Activated T-helper 1 cell treated with anti-CD3 and anti-CD28 coated beads, Interleukin-12 subunit alpha, Interleukin-12 subunit beta, Interleukin-2, Interleukin-4 antibody, amounts not matched to agents 30 ng/mL and 10 ng/mL and 1 ng/mL, durations not matched to agents 14 hours and 24 hours and 36 hours (primary cell): ENCODE results near the gene PCAT6. TPM values are rescaled to one million over a fixed set of nuclear protein-coding genes. Genes with fewer than 3 reads are reported as not detected.
"Not testable (repeated sequence)": the region's sequence is repeated elsewhere in the genome, so short reads cannot be mapped to it uniquely, and the experiment has no call there.

Experiments
- DNase-seq: peaks from one replicate; pipeline ENCODE4 v3.0.0; 2021; ENCODE audit warnings: low spot score
- H3K27ac Mint-ChIP-seq: one replicate; pipeline ENCODE4 v1.8.0; 2021; ENCODE audit warnings: mild to moderate bottlenecking, mixed read lengths
- H3K27me3 Mint-ChIP-seq: one replicate; pipeline ENCODE4 v1.8.0; 2022; ENCODE audit warnings: mild to moderate bottlenecking, moderate library complexity, mixed read lengths; ENCODE audit not compliant: insufficient read depth
- H3K36me3 Mint-ChIP-seq: one replicate; pipeline ENCODE4 v1.8.0; 2021; ENCODE audit warnings: low read depth, mixed read lengths
- H3K4me1 Mint-ChIP-seq: one replicate; pipeline ENCODE4 v1.8.0; 2021; ENCODE audit warnings: low read depth, mixed read lengths
- H3K4me3 Mint-ChIP-seq: one replicate; pipeline ENCODE4 v1.8.0; 2021; ENCODE audit warnings: mild to moderate bottlenecking, moderate library complexity, mixed read lengths
- H3K9me3 Mint-ChIP-seq: one replicate; pipeline ENCODE4 v1.8.0; 2021; ENCODE audit warnings: mixed read lengths
- intact Hi-C: fragments of 100-400 bp; cut with micrococcal nuclease; formaldehyde crosslinking; loops from one replicate; pipeline ENCODE4 v1.15.1; 2024
- total RNA-seq: library from RNA; stranded (reverse); gene quantifications from 2 replicates; pipeline ENCODE4 v1.2.3, GENCODE V29; 2022

The PCAT6 gene
- total RNA-seq, 1 donor from 2014 or later = 1.7 TPM

DNA sequence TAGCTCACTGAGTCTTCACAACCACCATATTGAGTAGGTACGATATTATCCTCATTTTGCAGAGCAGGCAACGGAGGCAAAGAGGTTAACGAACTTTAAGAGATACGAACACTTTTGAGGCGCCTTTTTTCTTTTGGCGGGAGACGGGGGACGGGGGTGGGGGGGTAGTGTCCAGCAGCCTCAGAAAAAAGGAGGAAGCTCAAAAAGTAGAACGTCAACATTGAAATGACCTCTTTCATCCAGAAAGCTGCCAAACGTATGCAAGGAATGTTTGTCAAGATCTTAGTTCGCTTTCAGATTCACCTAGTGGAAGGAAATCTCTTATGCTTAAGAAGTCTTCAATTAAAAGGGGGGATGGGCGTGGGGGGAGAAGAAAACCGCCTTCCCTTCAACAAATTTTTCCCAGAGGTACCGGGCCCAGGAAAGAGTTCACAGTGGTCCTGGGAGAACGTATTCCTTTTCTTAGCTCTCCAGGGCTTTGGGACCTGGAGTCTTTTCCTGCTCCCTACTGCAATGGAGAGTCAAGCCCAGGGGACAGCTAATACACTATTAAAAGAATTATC is 1.1 kb upstream of the PCAT6 start:
- peaks cover 10% of the 10 kb centered on the region for H3K36me3 Mint-ChIP-seq
- DNase-seq = no peak
- intact Hi-C loops = loop anchor here (1.0 to 5.0 kb wide), 10 partner anchors 25 to 647 kb away; partner anchors contain the start of genes ADIPOR1, KLHL12, PTPN7 and RABIF
- H3K4me3 Mint-ChIP-seq = peak overlapping the region; percentile 96
- no peaks in the 10 kb centered on the region for H3K9me3 Mint-ChIP-seq
- H3K27ac Mint-ChIP-seq = peak overlapping the region; percentile 77
- peaks cover 65% of the 10 kb centered on the region for H3K4me1 Mint-ChIP-seq
- H3K27me3 Mint-ChIP-seq = peaks cover 2% of the 10 kb centered on the region

- peak overlapping the region; percentile 96 for H3K27ac Mint-ChIP-seq
- DNase-seq = no peak
- peaks cover 10% of the 10 kb centered on the region for H3K36me3 Mint-ChIP-seq
- H3K4me3 Mint-ChIP-seq = peak overlapping the region; percentile 96
- peaks cover 7% of the 10 kb centered on the region for H3K27me3 Mint-ChIP-seq
- H3K9me3 Mint-ChIP-seq = no peaks in the 10 kb centered on the region
- H3K4me1 Mint-ChIP-seq = peaks cover 60% of the 10 kb centered on the region
- intact Hi-C loops = loop anchor here (1.0 to 5.0 kb wide), 7 partner anchors 25 to 477 kb away; partner anchors contain the start of genes ADIPOR1, KLHL12 and RABIF
These were observed 550 bp upstream of the PCAT6 start for GRCh38 chr1:202810193-202810614.

DNA sequence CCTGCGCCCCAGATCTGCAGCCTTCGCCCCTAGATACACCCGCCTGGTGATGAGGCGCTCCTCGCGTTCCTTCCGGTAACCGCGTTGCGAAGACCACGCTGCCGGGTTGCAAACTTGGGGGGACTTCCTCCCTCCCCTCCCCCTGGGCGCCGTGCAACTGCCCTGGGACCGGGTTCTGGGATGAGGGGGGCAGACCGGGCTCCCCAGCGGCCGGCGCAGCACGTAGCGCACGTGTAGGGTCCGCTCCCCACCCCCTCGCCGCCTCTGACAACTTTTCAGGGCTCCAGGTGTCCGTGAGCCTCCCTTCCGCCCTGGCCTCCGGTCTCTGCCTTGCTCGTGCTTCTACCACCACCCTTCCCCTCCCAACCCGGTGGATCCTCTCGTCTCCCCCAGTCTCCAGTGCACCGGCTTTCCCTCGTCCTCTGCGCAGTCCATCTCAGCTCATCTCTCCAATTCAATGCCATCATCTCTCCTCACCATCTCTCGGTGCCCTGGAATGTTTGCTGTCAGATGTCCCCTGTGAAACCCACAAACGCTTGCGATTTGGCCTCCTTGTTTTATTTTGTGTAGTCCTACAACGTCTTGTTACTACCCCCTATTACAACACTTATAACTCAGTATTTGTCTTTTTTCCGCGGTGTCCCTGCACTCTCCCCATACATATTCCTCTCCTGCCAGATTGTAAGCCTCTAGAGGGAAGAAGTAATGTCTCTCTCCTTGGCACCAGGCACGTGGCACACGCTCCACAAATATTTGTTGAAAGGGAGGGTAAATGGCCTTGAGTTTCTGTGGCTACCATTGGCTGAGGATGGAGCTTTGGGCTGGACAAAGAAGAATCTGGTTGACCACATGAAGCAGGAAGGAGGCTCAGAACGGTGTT is 782 bp downstream of the PCAT6 start:
- DNase-seq = no peak
- intact Hi-C loops = loop anchor here (2.0 to 5.0 kb wide), 4 partner anchors 23 to 476 kb away; partner anchors contain the start of genes ADIPOR1 and KLHL12
- H3K9me3 Mint-ChIP-seq = no peaks in the 10 kb centered on the region
- H3K4me3 Mint-ChIP-seq = peak overlapping the region; percentile 96
- H3K27me3 Mint-ChIP-seq = peaks cover 14% of the 10 kb centered on the region
- peak overlapping the region; percentile 96 for H3K27ac Mint-ChIP-seq
- H3K4me1 Mint-ChIP-seq = peaks cover 47% of the 10 kb centered on the region
- H3K36me3 Mint-ChIP-seq = peaks cover 5% of the 10 kb centered on the region

GRCh38 chr1:202812176-202813026 is 1.6 kb downstream of the PCAT6 start:
- Mint-ChIP-seq H3K27me3 (peaks cover 20% of the 10 kb centered on the region), H3K4me3 (peak overlapping the region; percentile 96), H3K36me3 (peaks cover 4% of the 10 kb centered on the region), H3K4me1 (peaks cover 46% of the 10 kb centered on the region), H3K9me3 (no peaks in the 10 kb centered on the region), H3K27ac (peak overlapping the region; percentile 96)
- DNase-seq = no peak
- intact Hi-C loops = loop anchor here (5.0 kb wide), 1 partner anchor 475 kb away; no protein-coding TSS in a partner anchor

DNA sequence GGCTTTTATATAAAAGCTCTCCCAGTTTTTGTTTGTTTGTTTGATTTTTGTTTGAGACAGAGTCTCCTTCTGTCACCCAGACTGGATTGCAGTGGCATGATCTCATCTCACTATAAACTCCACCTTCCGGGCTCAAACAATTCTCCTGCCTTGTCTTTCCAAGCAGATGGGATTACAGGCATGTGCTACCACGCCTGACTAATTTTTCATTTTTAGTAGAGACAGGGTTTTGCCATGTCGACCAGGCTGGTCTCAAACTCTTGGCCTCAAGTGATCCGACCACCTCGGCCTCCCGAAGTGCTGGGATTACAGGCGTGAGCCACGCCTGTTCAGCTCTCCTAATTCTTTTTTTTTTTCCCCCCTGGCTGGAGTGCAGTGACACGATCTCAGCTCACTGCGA is 4.4 kb downstream of the PCAT6 start:
- Mint-ChIP-seq H3K27ac (no peak overlapping the region), H3K4me1 (peaks cover 28% of the 10 kb centered on the region), H3K36me3 (peaks cover 4% of the 10 kb centered on the region), H3K9me3 (no peaks in the 10 kb centered on the region), H3K27me3 (peaks cover 33% of the 10 kb centered on the region), H3K4me3 (no peak overlapping the region)
- intact Hi-C loops = no loop called here
- DNase-seq = no peak

- H3K36me3 Mint-ChIP-seq = no peaks in the 10 kb centered on the region
- H3K4me3 Mint-ChIP-seq = no peak overlapping the region
- no peak for DNase-seq
- H3K9me3 Mint-ChIP-seq = no peaks in the 10 kb centered on the region
- no peaks in the 10 kb centered on the region for H3K4me1 Mint-ChIP-seq
- peaks cover 35% of the 10 kb centered on the region for H3K27me3 Mint-ChIP-seq
- no peak overlapping the region for H3K27ac Mint-ChIP-seq
- intact Hi-C loops = no loop called here
These were observed 8.1 kb downstream of the PCAT6 start for GRCh38 chr1:202818819-202819218.

- no peaks in the 10 kb centered on the region for H3K36me3 Mint-ChIP-seq
- no peak overlapping the region for H3K27ac Mint-ChIP-seq
- DNase-seq = no peak
- intact Hi-C loops = no loop called here
- H3K4me3 Mint-ChIP-seq = no peak overlapping the region
- H3K4me1 Mint-ChIP-seq = no peaks in the 10 kb centered on the region
- peaks cover 31% of the 10 kb centered on the region for H3K27me3 Mint-ChIP-seq
- no peaks in the 10 kb centered on the region for H3K9me3 Mint-ChIP-seq
These were observed 10.7 kb downstream of the PCAT6 start for GRCh38 chr1:202821467-202821866.

- H3K27me3 Mint-ChIP-seq = peaks cover 15% of the 10 kb centered on the region
- no peak for DNase-seq
- peaks cover 5% of the 10 kb centered on the region for H3K4me1 Mint-ChIP-seq
- intact Hi-C loops = no loop called here
- no peak overlapping the region for H3K4me3 Mint-ChIP-seq
- no peaks in the 10 kb centered on the region for H3K9me3 Mint-ChIP-seq
- H3K36me3 Mint-ChIP-seq = no peaks in the 10 kb centered on the region
- no peak overlapping the region for H3K27ac Mint-ChIP-seq
These were observed 15.0 kb downstream of the PCAT6 start for GRCh38 chr1:202825748-202826147.

DNA sequence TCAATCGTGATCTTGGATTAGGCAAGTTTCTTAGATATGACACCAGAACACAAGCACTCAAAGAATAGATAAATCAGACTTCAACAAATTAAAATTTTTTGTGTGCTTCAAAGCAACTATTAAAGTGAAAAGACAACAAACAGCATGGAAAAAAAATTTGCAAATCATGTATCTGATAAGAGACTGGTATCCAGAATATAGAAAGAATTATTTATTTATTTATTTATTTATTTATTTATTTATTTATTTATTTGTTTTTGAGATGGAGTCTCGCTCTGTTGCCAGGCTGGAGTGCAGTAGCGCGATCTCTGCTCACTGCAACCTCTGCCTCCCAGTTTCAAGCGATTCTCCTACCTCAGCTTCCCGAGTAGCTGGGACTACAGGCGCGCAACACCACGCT is 18.5 kb downstream of the PCAT6 start:
- H3K4me3 Mint-ChIP-seq, H3K36me3 Mint-ChIP-seq, intact Hi-C loops, H3K9me3 Mint-ChIP-seq, H3K27ac Mint-ChIP-seq, DNase-seq: not testable (repeated sequence)
- H3K4me1 Mint-ChIP-seq = peaks cover 35% of the 10 kb centered on the region
- peaks cover 11% of the 10 kb centered on the region for H3K27me3 Mint-ChIP-seq

DNA sequence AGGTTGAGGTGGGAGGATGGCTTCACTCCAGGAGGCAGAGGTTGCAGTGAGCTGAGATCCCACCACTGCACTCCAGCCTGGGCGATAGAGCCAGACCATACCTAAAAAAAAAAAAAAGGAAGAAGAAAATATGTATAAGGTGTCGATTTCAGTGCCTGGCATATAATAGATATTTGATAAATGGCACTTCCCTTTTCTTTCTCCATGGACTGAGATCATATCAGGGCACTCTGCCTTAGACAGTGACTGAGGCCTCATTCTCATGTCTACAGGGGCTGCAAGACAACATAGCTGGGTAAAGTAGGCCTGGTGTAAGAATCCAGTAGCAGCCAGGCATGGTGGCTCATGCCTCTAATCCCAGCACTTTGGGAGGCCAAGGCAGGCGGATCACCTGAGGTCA is 21.2 kb downstream of the PCAT6 start:
- H3K4me3 Mint-ChIP-seq = no peak overlapping the region
- intact Hi-C loops = no loop called here
- H3K36me3 Mint-ChIP-seq = peaks cover 4% of the 10 kb centered on the region
- peaks cover 2% of the 10 kb centered on the region for H3K27me3 Mint-ChIP-seq
- DNase-seq = no peak
- peak overlapping the region; percentile 40 for H3K27ac Mint-ChIP-seq
- peaks cover 62% of the 10 kb centered on the region for H3K4me1 Mint-ChIP-seq
- no peaks in the 10 kb centered on the region for H3K9me3 Mint-ChIP-seq

DNA sequence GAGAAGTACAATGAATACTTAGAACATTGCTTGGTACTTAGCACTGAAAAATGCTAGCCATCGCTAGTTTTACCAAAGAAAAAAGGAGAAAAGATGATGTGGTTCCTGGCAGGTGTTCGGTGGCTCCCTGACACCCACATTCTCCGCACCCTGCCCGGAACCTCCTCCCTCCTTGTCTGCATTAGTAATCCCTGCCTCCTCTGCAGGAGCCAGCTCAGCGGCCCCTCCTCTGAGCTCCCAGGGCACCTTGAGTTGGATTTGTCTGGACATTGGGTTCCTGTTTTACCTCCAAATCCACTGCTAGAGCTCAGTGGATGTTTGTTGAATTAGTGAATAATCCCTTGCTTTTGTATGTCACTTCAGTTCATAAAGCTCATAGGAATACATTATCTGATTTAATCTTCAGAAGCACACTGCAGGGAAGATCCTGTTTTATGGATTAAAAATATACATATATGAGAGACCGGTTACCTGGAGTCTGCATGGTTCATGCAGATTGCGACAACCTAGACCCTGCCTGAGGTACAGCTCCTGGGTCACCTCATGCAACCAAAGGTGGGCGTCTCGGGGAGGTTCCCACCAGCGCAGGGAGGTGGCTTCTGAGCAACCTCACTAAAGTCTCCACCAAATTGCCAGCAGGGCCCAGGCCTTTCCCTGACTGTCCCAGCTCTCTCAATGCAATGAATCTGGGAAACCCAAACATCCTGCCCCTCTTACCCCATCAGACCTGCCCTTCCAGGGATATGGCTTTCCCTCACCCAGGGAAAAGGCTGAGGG is 24.2 kb downstream of the PCAT6 start:
- Mint-ChIP-seq H3K27ac (peak overlapping the region; percentile 82), H3K4me3 (peak overlapping the region; percentile 63), H3K36me3 (peaks cover 4% of the 10 kb centered on the region), H3K27me3 (no peaks in the 10 kb centered on the region), H3K9me3 (no peaks in the 10 kb centered on the region), H3K4me1 (peaks cover 71% of the 10 kb centered on the region)
- DNase-seq = peak; percentile 25
- intact Hi-C loops = loop anchor here (2.0 to 5.0 kb wide), 4 partner anchors 24 to 54 kb away; partner anchors contain the start of genes PCAT6 and RABIF
